H1 (cell line): ENCODE data around the gene CUX1. TPM values are rescaled to one million over a fixed set of nuclear protein-coding genes. Genes with fewer than 3 reads are reported as not detected.

Experiments
- CTCF ChIA-PET: fragments of 300-600 bp; sonication (Branson Sonifier 250); formaldehyde crosslinking; loops from one replicate; lab custom pipeline; 2021; ENCODE audit not compliant: partially characterized antibody; lab: Charles Lee
- POLR2A ChIA-PET: fragments of 300-600 bp; sonication (Branson Sonifier 250); formaldehyde crosslinking; loops from one replicate; lab custom pipeline; 2021; ENCODE audit warnings: inconsistent platforms; ENCODE audit not compliant: partially characterized antibody; lab: Charles Lee
- DNase-seq, 2 experiments: peaks; one replicate each; pipeline versions ENCODE4 v3.0.0 to v3.0.0-alpha.2; 2010 to 2022; ENCODE audit warnings: low spot score in 2 of 2, low read depth in 1 of 2, mixed read lengths in 1 of 2
- FAIRE-seq: peaks from 2 replicates; lab custom pipeline; 2011; peaks lifted over from hg19 to GRCh38; lab: Jason Lieb, UNC
- H2AFZ ChIP-seq: 2 replicates; pipeline ENCODE4 v1.8.1; 2012; ENCODE audit warnings: low read length, inconsistent platforms
- H2AK5ac ChIP-seq: 2 replicates; pipeline ENCODE4 v1.6.1; 2013; ENCODE audit warnings: low read depth, low read length
- H2BK120ac ChIP-seq: replicated peaks from 2 replicates; pipeline ENCODE3; 2013; ENCODE audit warnings: low read depth, low read length, inconsistent platforms
- H2BK12ac ChIP-seq: 2 replicates; pipeline ENCODE4 v1.6.1; 2013; ENCODE audit warnings: low read depth, low read length
- H2BK15ac ChIP-seq: 2 replicates; pipeline ENCODE4 v1.6.1; 2013; ENCODE audit warnings: low read length
- H2BK20ac ChIP-seq: 2 replicates; pipeline ENCODE4 v1.6.1; 2013; ENCODE audit warnings: low read length
- H2BK5ac ChIP-seq: 2 replicates; pipeline ENCODE4 v1.6.1; 2013; ENCODE audit warnings: low read depth, low read length
- H3K14ac ChIP-seq: 2 replicates; pipeline ENCODE4 v1.6.1; 2013; ENCODE audit warnings: inconsistent platforms; ENCODE audit not compliant: insufficient read length
- H3K18ac ChIP-seq: 2 replicates; pipeline ENCODE4 v1.6.1; 2013; ENCODE audit warnings: low read length; ENCODE audit errors: extremely low read depth
- H3K23ac ChIP-seq: 2 replicates; pipeline ENCODE4 v1.6.1; 2013; ENCODE audit warnings: inconsistent platforms; ENCODE audit not compliant: insufficient read length
- H3K23me2 ChIP-seq: 2 replicates; pipeline ENCODE4 v1.6.1; 2013; ENCODE audit warnings: low read depth, low read length
- H3K27ac ChIP-seq: 2 replicates; pipeline ENCODE4 v1.6.1; 2011; ENCODE audit warnings: low read depth, low read length, inconsistent platforms
- H3K27me3 ChIP-seq, 4 experiments: replicated peaks in 1 of 4; 1 replicate in 1 of 4; 2 replicates in 3 of 4; pipeline versions ENCODE4 v1.6.1 to v1.8.1; 2011 to 2013; ENCODE audit warnings: low read length in 3 of 4, mild to moderate bottlenecking in 3 of 4, inconsistent platforms in 2 of 4, mixed read lengths in 2 of 4, moderate library complexity in 1 of 4; ENCODE audit not compliant: control insufficient read depth in 3 of 4, insufficient read depth in 3 of 4; ENCODE audit errors: extremely low read depth in 1 of 4
- H3K36me3 ChIP-seq, 4 experiments: 2 replicates each; pipeline versions ENCODE4 v1.6.1 to v1.8.1; 2011 to 2013; ENCODE audit warnings: mild to moderate bottlenecking in 4 of 4, low read length in 3 of 4, moderate library complexity in 2 of 4, control low read depth in 1 of 4, inconsistent platforms in 1 of 4; ENCODE audit not compliant: insufficient read depth in 4 of 4, control insufficient read depth in 2 of 4
- H3K4ac ChIP-seq: replicated peaks from 2 replicates; pipeline ENCODE3; 2013; ENCODE audit warnings: low read length, low read depth, mixed read lengths, inconsistent platforms; ENCODE audit not compliant: insufficient read length
- H3K4me1 ChIP-seq, 4 experiments: replicated peaks in 1 of 4; 1 replicate in 1 of 4; 2 replicates in 3 of 4; pipeline versions ENCODE4 v1.6.1 to v1.8.1; 2011 to 2013; ENCODE audit warnings: low read length in 3 of 4, inconsistent platforms in 2 of 4, mixed read lengths in 1 of 4; ENCODE audit not compliant: insufficient read depth in 4 of 4, control insufficient read depth in 3 of 4
- H3K4me2 ChIP-seq, 2 experiments: 2 replicates each; pipeline versions ENCODE4 v1.6.1 to v1.8.1; 2011 to 2013; ENCODE audit warnings: low read depth in 2 of 2, low read length in 2 of 2, control low read depth in 1 of 2, inconsistent platforms in 1 of 2, mild to moderate bottlenecking in 1 of 2; ENCODE audit not compliant: insufficient read depth in 1 of 2
- H3K4me3 ChIP-seq, 4 experiments: fragments of 200-600, 300-600 bp in 1 of 4; sonication (generic), shearing (Covaris generic), sonication (Bioruptor Twin) in 1 of 4; 2 replicates each; pipeline versions ENCODE4 v1.5.1 to v1.8.1; 2011 to 2016; ENCODE audit warnings: low read length in 4 of 4, low read depth in 3 of 4, control low read depth in 2 of 4, inconsistent platforms in 2 of 4, mild to moderate bottlenecking in 2 of 4, mixed read lengths in 1 of 4, moderate library complexity in 1 of 4; ENCODE audit not compliant: insufficient read depth in 2 of 4; ENCODE audit errors: extremely low read depth in 1 of 4
- H3K56ac ChIP-seq: replicated peaks from 2 replicates; pipeline ENCODE3; 2013; ENCODE audit warnings: low read depth, mild to moderate bottlenecking, mixed read lengths, low read length, inconsistent platforms; ENCODE audit not compliant: insufficient read length
- H3K79me1 ChIP-seq: 2 replicates; pipeline ENCODE4 v1.6.1; 2013; ENCODE audit warnings: low read depth, low read length, control low read depth
- H3K79me2 ChIP-seq, 2 experiments: 2 replicates each; pipeline versions ENCODE4 v1.6.1 to v1.8.1; 2012 to 2013; ENCODE audit warnings: low read length in 2 of 2, mild to moderate bottlenecking in 2 of 2, inconsistent platforms in 1 of 2; ENCODE audit not compliant: insufficient read depth in 2 of 2, control insufficient read depth in 1 of 2
- H3K9ac ChIP-seq, 4 experiments: replicated peaks in 1 of 4; 1 replicate in 1 of 4; 2 replicates in 3 of 4; pipeline versions ENCODE4 v1.6.1 to v1.8.1; 2011 to 2013; ENCODE audit warnings: low read depth in 3 of 4, low read length in 3 of 4, control low read depth in 2 of 4, mild to moderate bottlenecking in 2 of 4, moderate library complexity in 2 of 4, inconsistent platforms in 1 of 4; ENCODE audit errors: extremely low read depth in 1 of 4
- H3K9me3 ChIP-seq, 2 experiments: 2 replicates each; pipeline versions ENCODE4 v1.6.1 to v1.8.1; 2012 to 2013; ENCODE audit warnings: mild to moderate bottlenecking in 2 of 2, moderate library complexity in 2 of 2, control low read depth in 1 of 2, inconsistent platforms in 1 of 2, low read depth in 1 of 2, low read length in 1 of 2, mixed read lengths in 1 of 2; ENCODE audit not compliant: insufficient read depth in 2 of 2
- H4K20me1 ChIP-seq, 2 experiments: replicated peaks in 1 of 2; 2 replicates each; pipeline versions ENCODE3 to v1.8.1; 2011 to 2013; ENCODE audit warnings: inconsistent platforms in 2 of 2, low read length in 2 of 2, mild to moderate bottlenecking in 1 of 2; ENCODE audit not compliant: insufficient read depth in 2 of 2, control insufficient read depth in 1 of 2
- H4K5ac ChIP-seq: 2 replicates; pipeline ENCODE4 v1.6.1; 2013; ENCODE audit warnings: low read length, low read depth, mixed read lengths, inconsistent platforms; ENCODE audit not compliant: insufficient read length
- H4K8ac ChIP-seq: 2 replicates; pipeline ENCODE4 v1.8.0; 2013; ENCODE audit warnings: mild to moderate bottlenecking, moderate library complexity, low read length, inconsistent platforms; ENCODE audit not compliant: insufficient read depth; ENCODE audit errors: extremely low read depth
- H4K91ac ChIP-seq: replicated peaks from 2 replicates; pipeline ENCODE3; 2013; ENCODE audit warnings: low read length, mixed read lengths, inconsistent platforms; ENCODE audit not compliant: insufficient read length
- CEBPB ChIP-seq: IDR thresholded peaks from 2 replicates; pipeline ENCODE4 v1.6.1; 2012; ENCODE audit warnings: low read depth, low read length
- EZH2 ChIP-seq: fragments of 200-600 bp; sonication (generic); IDR thresholded peaks from 2 replicates; pipeline ENCODE4 v1.7.1; 2012; ENCODE audit warnings: low read depth, mild to moderate bottlenecking, moderate library complexity, low read length, inconsistent platforms; ENCODE audit not compliant: severe bottlenecking
- WGBS, 2 experiments: shearing (Covaris generic) in 1 of 2; methylation state at CpG; one replicate each; pipeline versions ENCODE4 v1.1.6 to v1.1.7; 2013 to 2015; ENCODE audit warnings: low lambda C conversion rate in 2 of 2, mixed read lengths in 2 of 2, inconsistent platforms in 1 of 2, low coverage in 1 of 2, missing lambda C conversion rate in 1 of 2; ENCODE audit not compliant: insufficient replicate concordance in 2 of 2, insufficient coverage in 1 of 2, insufficient read length in 1 of 2; ENCODE audit errors: extremely low coverage in 1 of 2, missing lambda C conversion rate in 1 of 2; 5-methylcytosine and 5-hydroxymethylcytosine counted together
- polyA plus RNA-seq, 7 experiments: library from polyadenylated mRNA; depleted of rRNA in 3 of 7; stranded (reverse) in 5 of 7; unstranded in 2 of 7; fragments of >200 nt in 5 of 7; fragments of 200-250 nt in 2 of 7; gene quantifications; 1 replicate in 5 of 7; 2 replicates in 1 of 7; 4 replicates in 1 of 7; pipeline versions ENCODE4 v1.2.1 to v1.2.3, GENCODE V29; 2011 to 2013; ENCODE audit warnings: missing spikeins in 2 of 7, mixed read lengths in 2 of 7
- total RNA-seq: library from RNA; stranded (reverse); fragmentation: NEBNext Ultra II Directional; extraction: Animal tissue kit (Norgen Biotek cat#: 25700); gene quantifications from 2 replicates; pipeline ENCODE4 v1.2.1, GENCODE V29; 2021

The CUX1 gene
- total and polyA plus RNA-seq, 2 of the 8 experiments (the other 6 are each of a cell fraction or from before 2014, with no cell fraction given), result 21.6 to 65.9 TPM

- no peak overlapping the region for H2BK120ac ChIP-seq
- 88% methylated on average over 5 of the region's 5 CpGs; no CpG with 5 or more reads in 1 of the 2 experiments for WGBS, 2 experiments
- H2BK12ac ChIP-seq, result no peak overlapping the region
- no peak overlapping the region for H4K5ac ChIP-seq
- peaks cover 12 to 24% (median 16%) of the 10 kb centered on the region in 4 experiments for H3K4me1 ChIP-seq
- no peaks in the 10 kb centered on the region for H3K27me3 ChIP-seq
- H3K27ac ChIP-seq, result no peak overlapping the region
- H4K91ac ChIP-seq, result no peak overlapping the region
- peaks cover 7% of the 10 kb centered on the region; the same call in 1 of the 2 replicates for H3K79me1 ChIP-seq
- no peak overlapping the region for H2BK15ac ChIP-seq
- FAIRE-seq (peak; percentile 28), DNase-seq (no peak)
- H2AK5ac ChIP-seq, result no peak overlapping the region
- H3K9ac ChIP-seq, result no peak overlapping the region
- H4K8ac ChIP-seq, result no peak overlapping the region
- H3K23ac ChIP-seq, result no peak overlapping the region
- no peak overlapping the region for H2BK20ac ChIP-seq
- H3K4me2 ChIP-seq, result no peak overlapping the region
- peaks cover 63 to 99% of the 10 kb centered on the region in 2 experiments for H3K79me2 ChIP-seq
- ChIA-PET POLR2A (no interaction called here), CTCF (interaction anchor here (0.7 to 1.8 kb wide), 6 partner anchors 18 to 304 kb away, joined by 3 to 7 read pairs (median 3); no protein-coding TSS in a partner anchor)
- H2BK5ac ChIP-seq, result no peak overlapping the region
- H3K14ac ChIP-seq, result no peak overlapping the region
- H3K18ac ChIP-seq, result no peak overlapping the region
- no peaks in the 10 kb centered on the region; a peak in 2 of 8 replicates for H3K36me3 ChIP-seq
- peaks cover 29 to 39% of the 10 kb centered on the region in 2 experiments for H4K20me1 ChIP-seq
- TF ChIP-seq CEBPB, result peak; percentile 81
- no peak for TF ChIP-seq EZH2
- TF ChIP-seq, all 59 proteins: peak for 1
- Histone ChIP-seq H3K56ac (no peak overlapping the region), H3K4me3 (no peak overlapping the region), H2AFZ (no peak overlapping the region), H3K23me2 (0 out of 2 replicates have a peak, but pooled peaks cover 2% of the 10 kb centered on the region), H3K4ac (no peak overlapping the region), H3K9me3 (no peaks in the 10 kb centered on the region)
These were observed 6.2 kb downstream of the CUX1 start for GRCh38 chr7:101823596-101823995.
